HEK293 (cell line): ENCODE data around the gene ZNF688.

Source experiments
- CTCF ChIA-PET: fragments of 350-600 bp; formaldehyde crosslinking; extraction: SDS; loops from one replicate; lab custom pipeline; 2021; ENCODE audit warnings: antibody characterized with exemption; lab: Yijun Ruan, JAX
- POLR2A ChIA-PET: fragments of 300-600 bp; formaldehyde crosslinking; extraction: SDS; loops from one replicate; lab custom pipeline; 2020; ENCODE audit warnings: antibody characterized with exemption, inconsistent platforms; lab: Yijun Ruan, JAX
- H3K27ac ChIP-seq: fragments of 200-500 bp; sonication (Bioruptor generic); 2 replicates; pipeline ENCODE4 v1.5.1; 2014; ENCODE audit warnings: low read depth, low read length, control low read depth, inconsistent platforms; ENCODE audit errors: extremely low read depth
- H3K36me3 ChIP-seq, 2 experiments: fragments of 200-500 bp in 1 of 2; sonication (Bioruptor generic) in 1 of 2; 1 replicate in 1 of 2; 2 replicates in 1 of 2; pipeline ENCODE4 v1.5.1; 2014 to 2017; ENCODE audit warnings: inconsistent platforms in 2 of 2, low read length in 2 of 2; ENCODE audit not compliant: control insufficient read depth in 2 of 2, insufficient read depth in 1 of 2
- H3K4me1 ChIP-seq: fragments of 200-500 bp; sonication (Bioruptor generic); 2 replicates; pipeline ENCODE4 v1.5.1; 2014; ENCODE audit warnings: mild to moderate bottlenecking, low read length, inconsistent platforms; ENCODE audit not compliant: control insufficient read depth, insufficient read depth
- H3K4me3 ChIP-seq: 2 replicates; pipeline ENCODE4 v1.5.1; 2011; ENCODE audit warnings: low read depth, mild to moderate bottlenecking, control low read depth, low read length, moderate library complexity
- H3K9me3 ChIP-seq: fragments of 200-500 bp; sonication (Bioruptor generic); 2 replicates; pipeline ENCODE4 v1.5.1; 2014; ENCODE audit warnings: low read depth, low read length, inconsistent platforms; ENCODE audit not compliant: control insufficient read depth, insufficient read depth
- EGR2 ChIP-seq: fragments of 450-650 bp; formaldehyde crosslinking; IDR thresholded peaks from 2 replicates; pipeline ENCODE4 v1.5.1; 2016; ENCODE audit warnings: low read depth, missing biosample characterization, missing genetic modification characterization
- IKZF3 ChIP-seq: fragments of 450-650 bp; IDR thresholded peaks from 2 replicates; pipeline ENCODE4 v1.5.0; 2018; ENCODE audit warnings: missing biosample characterization, mild to moderate bottlenecking, missing genetic modification characterization, moderate library complexity
- OSR2 ChIP-seq: fragments of 450-650 bp; formaldehyde crosslinking; IDR thresholded peaks from 2 replicates; pipeline ENCODE4 v1.5.1; 2016; ENCODE audit warnings: missing biosample characterization, missing genetic modification characterization
- SP7 ChIP-seq: fragments of 450-650 bp; formaldehyde crosslinking; IDR thresholded peaks from 2 replicates; pipeline ENCODE4 v1.5.1; 2016; ENCODE audit warnings: missing biosample characterization, missing genetic modification characterization
- ZBTB17 ChIP-seq: fragments of 450-650 bp; formaldehyde crosslinking; IDR thresholded peaks from 2 replicates; pipeline ENCODE4 v1.5.1; 2016; ENCODE audit warnings: missing biosample characterization, missing genetic modification characterization
- ZFHX2 ChIP-seq: fragments of 450-650 bp; formaldehyde crosslinking; conservative IDR thresholded peaks from 2 replicates; pipeline ENCODE4 v1.5.1; 2016; ENCODE audit warnings: missing biosample characterization, missing genetic modification characterization
- ZNF169 ChIP-seq: fragments of 450-650 bp; formaldehyde crosslinking; IDR thresholded peaks from 2 replicates; pipeline ENCODE4 v1.5.1; 2016; ENCODE audit warnings: missing biosample characterization, missing genetic modification characterization
- ZNF211 ChIP-seq: fragments of 450-650 bp; formaldehyde crosslinking; IDR thresholded peaks from 2 replicates; pipeline ENCODE4 v1.5.1; 2016; ENCODE audit warnings: low read depth, missing biosample characterization, missing genetic modification characterization
- ZNF248 ChIP-seq: fragments of 450-650 bp; formaldehyde crosslinking; IDR thresholded peaks from 2 replicates; pipeline ENCODE4 v1.5.1; 2017; ENCODE audit warnings: missing biosample characterization, missing genetic modification characterization
- ZNF510 ChIP-seq: fragments of 450-650 bp; formaldehyde crosslinking; IDR thresholded peaks from 2 replicates; pipeline ENCODE4 v1.5.1; 2018; ENCODE audit warnings: mild to moderate bottlenecking, missing genetic modification characterization, missing biosample characterization; ENCODE audit not compliant: insufficient replicate concordance
- ZNF544 ChIP-seq: fragments of 450-650 bp; formaldehyde crosslinking; IDR thresholded peaks from 2 replicates; pipeline ENCODE4 v1.5.0; 2017; ENCODE audit warnings: missing biosample characterization, missing genetic modification characterization
- TF ChIP-seq, protein P1 (sequence below): fragments of 450-650 bp; formaldehyde crosslinking; IDR thresholded peaks from 2 replicates; pipeline ENCODE4 v1.5.1; 2016; ENCODE audit warnings: missing biosample characterization, missing genetic modification characterization
- TF ChIP-seq, protein P2 (sequence below): fragments of 450-650 bp; formaldehyde crosslinking; IDR thresholded peaks from 2 replicates; pipeline ENCODE4 v1.5.1; 2016; ENCODE audit warnings: missing biosample characterization, missing genetic modification characterization
- TF ChIP-seq, protein P3 (sequence below): fragments of 450-650 bp; IDR thresholded peaks from 2 replicates; pipeline ENCODE4 v1.5.1; 2018; ENCODE audit warnings: missing biosample characterization, missing genetic modification characterization

The ZNF688 gene

DNA sequence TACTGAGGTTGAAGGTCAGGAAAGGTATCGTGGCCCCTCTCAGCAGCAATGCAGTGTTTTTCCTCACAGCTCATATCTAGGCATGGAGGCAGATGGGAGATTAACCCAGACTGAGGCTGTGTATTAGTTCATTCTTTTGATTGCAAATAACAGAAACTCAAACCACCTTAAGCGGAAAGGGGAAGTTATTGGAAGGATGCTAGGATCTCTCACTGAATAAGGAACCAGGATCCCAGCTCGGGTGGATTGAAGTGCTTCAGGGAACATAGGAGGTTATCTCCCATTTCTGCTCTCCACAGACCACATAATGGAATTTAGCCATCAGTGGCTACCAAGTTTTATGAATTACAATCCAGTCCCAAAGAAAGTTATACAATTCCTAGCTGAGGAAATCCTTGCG, 30.5 kb upstream of the ZNF688 start:
- H3K9me3 ChIP-seq, result no peaks in the 10 kb centered on the region
- H3K4me1 ChIP-seq, result no peaks in the 10 kb centered on the region
- H3K27ac ChIP-seq, result no peak overlapping the region
- H3K36me3 ChIP-seq, result peaks cover 22 to 52% of the 10 kb centered on the region in 2 experiments
- ChIA-PET POLR2A (interaction anchor here (1.1 to 2.1 kb wide), 5 partner anchors 7 to 173 kb away, joined by 3 to 7 read pairs (median 5); partner anchors contain the start of genes ZNF688 and ZNF689), CTCF (interaction anchor here (0.5 to 2.7 kb wide), 8 partner anchors 14 to 192 kb away, joined by 3 to 15 read pairs (median 6); partner anchors contain the start of gene DCTPP1)
- no peak for TF ChIP-seq ZNF211 (tag by site-specific recombination)
- H3K4me3 ChIP-seq, result no peak overlapping the region

DNA sequence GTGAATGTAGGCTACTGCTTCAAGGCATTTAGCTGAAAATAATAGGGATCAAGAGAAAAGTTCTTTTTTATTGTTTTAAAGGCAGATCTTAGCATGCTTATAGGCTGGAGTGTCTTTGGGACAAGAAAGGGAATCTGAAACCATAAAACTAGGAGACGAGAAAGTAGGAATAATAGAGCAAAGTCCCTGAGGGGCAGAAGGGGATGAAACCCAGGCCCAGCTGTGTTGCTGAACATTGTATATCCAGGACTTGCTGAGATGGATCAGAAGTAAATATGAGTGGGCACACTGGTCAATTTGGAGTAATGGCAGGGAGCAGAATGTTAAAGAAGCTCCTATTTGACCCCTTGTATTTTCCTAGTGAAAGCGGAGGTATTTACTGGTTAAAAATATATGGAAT, 29.4 kb upstream of the ZNF688 start:
- H3K4me1 ChIP-seq, result no peaks in the 10 kb centered on the region
- peaks cover 11 to 42% of the 10 kb centered on the region in 2 experiments for H3K36me3 ChIP-seq
- H3K4me3 ChIP-seq, result no peak overlapping the region
- TF ChIP-seq ZNF248 (tag by site-specific recombination), result peak; percentile 99
- TF ChIP-seq, protein P1, sequence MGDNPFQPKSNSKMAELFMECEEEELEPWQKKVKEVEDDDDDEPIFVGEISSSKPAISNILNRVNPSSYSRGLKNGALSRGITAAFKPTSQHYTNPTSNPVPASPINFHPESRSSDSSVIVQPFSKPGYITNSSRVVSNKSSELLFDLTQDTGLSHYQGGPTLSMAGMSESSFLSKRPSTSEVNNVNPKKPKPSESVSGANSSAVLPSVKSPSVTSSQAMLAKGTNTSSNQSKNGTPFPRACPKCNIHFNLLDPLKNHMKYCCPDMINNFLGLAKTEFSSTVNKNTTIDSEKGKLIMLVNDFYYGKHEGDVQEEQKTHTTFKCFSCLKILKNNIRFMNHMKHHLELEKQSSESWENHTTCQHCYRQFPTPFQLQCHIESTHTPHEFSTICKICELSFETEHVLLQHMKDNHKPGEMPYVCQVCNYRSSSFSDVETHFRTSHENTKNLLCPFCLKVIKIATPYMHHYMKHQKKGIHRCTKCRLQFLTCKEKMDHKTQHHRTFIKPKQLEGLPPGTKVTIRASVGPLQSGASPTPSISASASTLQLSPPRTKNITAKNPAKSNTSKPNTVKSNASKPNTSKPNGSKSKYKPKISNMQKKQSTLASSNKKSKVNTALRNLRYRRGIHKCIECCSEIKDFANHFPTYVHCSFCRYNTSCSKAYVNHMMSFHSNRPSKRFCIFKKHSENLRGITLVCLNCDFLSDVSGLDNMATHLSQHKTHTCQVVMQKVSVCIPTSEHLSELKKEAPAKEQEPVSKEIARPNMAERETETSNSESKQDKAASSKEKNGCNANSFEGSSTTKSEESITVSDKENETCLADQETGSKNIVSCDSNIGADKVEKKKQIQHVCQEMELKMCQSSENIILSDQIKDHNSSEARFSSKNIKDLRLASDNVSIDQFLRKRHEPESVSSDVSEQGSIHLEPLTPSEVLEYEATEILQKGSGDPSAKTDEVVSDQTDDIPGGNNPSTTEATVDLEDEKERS (tag by site-specific recombination), result no peak
- TF ChIP-seq, all 188 proteins: peak for 1
- no peaks in the 10 kb centered on the region for H3K9me3 ChIP-seq
- ChIA-PET CTCF (interaction anchor here (0.5 to 1.7 kb wide), 6 partner anchors 150 to 519 kb away, joined by 4 to 10 read pairs (median 5); partner anchors contain the start of gene DCTPP1), POLR2A (interaction anchor here (0.5 to 2.2 kb wide), 4 partner anchors 8 to 33 kb away, joined by 6 to 7 read pairs (median 7); partner anchors contain the start of gene ZNF689)
- no peak overlapping the region for H3K27ac ChIP-seq

DNA sequence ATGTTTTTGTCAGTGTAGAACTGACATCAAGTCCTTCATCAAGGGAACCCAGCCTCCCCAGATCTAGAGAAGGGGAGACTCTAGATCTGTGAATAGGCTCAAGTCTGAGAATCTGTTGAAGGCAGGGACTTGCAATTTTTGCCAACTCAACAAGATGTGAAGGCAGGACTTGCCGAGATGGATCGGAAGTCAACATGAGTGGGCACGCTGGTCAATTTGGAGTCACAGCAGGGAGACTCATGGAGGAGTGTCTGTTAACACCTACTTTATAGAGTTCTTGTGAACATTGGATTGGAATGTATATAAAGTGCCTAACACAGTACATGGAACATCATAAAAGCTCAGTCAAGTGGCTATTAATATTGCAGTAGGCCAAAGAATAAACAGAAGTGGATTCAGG, 28.7 kb upstream of the ZNF688 start:
- no peaks in the 10 kb centered on the region for H3K9me3 ChIP-seq
- H3K36me3 ChIP-seq, result peaks cover 7 to 35% of the 10 kb centered on the region in 2 experiments; a peak in 2 of 3 replicates
- ChIA-PET CTCF (interaction anchor here (0.5 to 2.2 kb wide), 7 partner anchors 28 to 192 kb away, joined by 3 to 11 read pairs (median 6); partner anchors contain the start of genes DCTPP1 and ZNF771), POLR2A (interaction anchor here (0.5 to 2.2 kb wide), 4 partner anchors 9 to 34 kb away, joined by 6 to 7 read pairs (median 7); partner anchors contain the start of gene ZNF689)
- TF ChIP-seq IKZF3 (tag by site-specific recombination) (0 out of 2 replicates have a peak, but pooled peaks have one; percentile 14), EGR2 (tag by site-specific recombination) (peak; percentile 81; the same call in 1 of the 2 replicates), ZBTB17 (tag by site-specific recombination) (peak; percentile 23; the same call in 1 of the 2 replicates), ZNF510 (no peak), SP7 (tag by site-specific recombination) (peak; percentile 44; the same call in 1 of the 2 replicates), ZNF544 (tag by site-specific recombination) (no peak), ZFHX2 (tag by site-specific recombination) (peak; percentile 60), OSR2 (tag by site-specific recombination) (0 out of 2 replicates have a peak, but pooled peaks have one; percentile 19)
- TF ChIP-seq, protein P2, sequence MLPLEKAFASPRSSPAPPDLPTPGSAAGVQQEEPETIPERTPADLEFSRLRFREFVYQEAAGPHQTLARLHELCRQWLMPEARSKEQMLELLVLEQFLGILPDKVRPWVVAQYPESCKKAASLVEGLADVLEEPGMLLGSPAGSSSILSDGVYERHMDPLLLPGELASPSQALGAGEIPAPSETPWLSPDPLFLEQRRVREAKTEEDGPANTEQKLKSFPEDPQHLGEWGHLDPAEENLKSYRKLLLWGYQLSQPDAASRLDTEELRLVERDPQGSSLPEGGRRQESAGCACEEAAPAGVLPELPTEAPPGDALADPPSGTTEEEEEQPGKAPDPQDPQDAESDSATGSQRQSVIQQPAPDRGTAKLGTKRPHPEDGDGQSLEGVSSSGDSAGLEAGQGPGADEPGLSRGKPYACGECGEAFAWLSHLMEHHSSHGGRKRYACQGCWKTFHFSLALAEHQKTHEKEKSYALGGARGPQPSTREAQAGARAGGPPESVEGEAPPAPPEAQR, result no peak
- no peak overlapping the region for H3K4me3 ChIP-seq
- H3K27ac ChIP-seq, result no peak overlapping the region
- H3K4me1 ChIP-seq, result no peaks in the 10 kb centered on the region

DNA sequence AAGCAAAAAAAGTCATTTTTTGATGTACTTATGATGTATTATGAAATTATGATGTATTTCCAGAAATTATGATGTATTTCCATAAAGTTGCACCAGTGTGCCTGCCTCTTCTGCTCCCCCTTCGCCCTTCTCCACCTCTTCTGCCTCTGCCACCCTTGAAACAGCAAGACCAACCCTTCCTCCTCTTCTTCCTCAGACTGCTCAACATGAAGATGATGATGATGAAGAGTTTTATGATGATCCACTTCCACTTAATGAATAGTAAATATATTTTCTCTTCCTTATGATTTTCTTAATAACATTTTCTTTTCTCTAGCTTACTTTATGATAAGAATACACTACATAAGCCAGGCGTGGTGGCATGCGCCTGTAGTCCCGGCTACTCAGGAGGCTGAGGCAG, 21.4 kb upstream of the ZNF688 start:
- CTCF ChIA-PET, result interaction anchor here (0.5 to 1.5 kb wide), 5 partner anchors 22 to 550 kb away, joined by 3 to 5 read pairs (median 4); partner anchors contain the start of gene DCTPP1
- POLR2A ChIA-PET, result interaction anchor here (0.7 to 1.3 kb wide), 2 partner anchors 35 to 41 kb away, joined by 3 to 4 read pairs; no protein-coding TSS in a partner anchor

More for the DNA sequence above, 21.4 kb upstream of the ZNF688 start:
- H3K27ac ChIP-seq, result no peak overlapping the region
- H3K9me3 ChIP-seq, result no peaks in the 10 kb centered on the region
- H3K4me1 ChIP-seq, result no peaks in the 10 kb centered on the region
- no peak overlapping the region for H3K4me3 ChIP-seq
- no peak for TF ChIP-seq ZNF169 (tag by site-specific recombination)
- TF ChIP-seq, protein P3, sequence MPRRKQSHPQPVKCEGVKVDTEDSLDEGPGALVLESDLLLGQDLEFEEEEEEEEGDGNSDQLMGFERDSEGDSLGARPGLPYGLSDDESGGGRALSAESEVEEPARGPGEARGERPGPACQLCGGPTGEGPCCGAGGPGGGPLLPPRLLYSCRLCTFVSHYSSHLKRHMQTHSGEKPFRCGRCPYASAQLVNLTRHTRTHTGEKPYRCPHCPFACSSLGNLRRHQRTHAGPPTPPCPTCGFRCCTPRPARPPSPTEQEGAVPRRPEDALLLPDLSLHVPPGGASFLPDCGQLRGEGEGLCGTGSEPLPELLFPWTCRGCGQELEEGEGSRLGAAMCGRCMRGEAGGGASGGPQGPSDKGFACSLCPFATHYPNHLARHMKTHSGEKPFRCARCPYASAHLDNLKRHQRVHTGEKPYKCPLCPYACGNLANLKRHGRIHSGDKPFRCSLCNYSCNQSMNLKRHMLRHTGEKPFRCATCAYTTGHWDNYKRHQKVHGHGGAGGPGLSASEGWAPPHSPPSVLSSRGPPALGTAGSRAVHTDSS (tag by site-specific recombination), result peak; percentile 90
- H3K36me3 ChIP-seq, result no peaks in the 10 kb centered on the region
